GM20000 (cell line): ENCODE measurements around the gene F12.

ENCODE experiments used
- DNase-seq: peaks from one replicate; pipeline ENCODE4 v3.0.0; 2012; ENCODE audit warnings: low spot score
- TF ChIP-seq, protein P1 (sequence below): IDR thresholded peaks from 2 replicates; pipeline ENCODE4 v1.5.1; 2012; ENCODE audit warnings: mild to moderate bottlenecking, control low read depth; ENCODE audit errors: extremely low read depth, missing control alignments

F12 gene

GRCh38 chr5:177438468-177438867, 29.1 kb upstream of the F12 start:
- TF ChIP-seq, protein P1, sequence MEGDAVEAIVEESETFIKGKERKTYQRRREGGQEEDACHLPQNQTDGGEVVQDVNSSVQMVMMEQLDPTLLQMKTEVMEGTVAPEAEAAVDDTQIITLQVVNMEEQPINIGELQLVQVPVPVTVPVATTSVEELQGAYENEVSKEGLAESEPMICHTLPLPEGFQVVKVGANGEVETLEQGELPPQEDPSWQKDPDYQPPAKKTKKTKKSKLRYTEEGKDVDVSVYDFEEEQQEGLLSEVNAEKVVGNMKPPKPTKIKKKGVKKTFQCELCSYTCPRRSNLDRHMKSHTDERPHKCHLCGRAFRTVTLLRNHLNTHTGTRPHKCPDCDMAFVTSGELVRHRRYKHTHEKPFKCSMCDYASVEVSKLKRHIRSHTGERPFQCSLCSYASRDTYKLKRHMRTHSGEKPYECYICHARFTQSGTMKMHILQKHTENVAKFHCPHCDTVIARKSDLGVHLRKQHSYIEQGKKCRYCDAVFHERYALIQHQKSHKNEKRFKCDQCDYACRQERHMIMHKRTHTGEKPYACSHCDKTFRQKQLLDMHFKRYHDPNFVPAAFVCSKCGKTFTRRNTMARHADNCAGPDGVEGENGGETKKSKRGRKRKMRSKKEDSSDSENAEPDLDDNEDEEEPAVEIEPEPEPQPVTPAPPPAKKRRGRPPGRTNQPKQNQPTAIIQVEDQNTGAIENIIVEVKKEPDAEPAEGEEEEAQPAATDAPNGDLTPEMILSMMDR: no peak
- DNase-seq: no peak

GRCh38 chr5:177437623-177438022, 28.3 kb upstream of the F12 start:
- no peak for DNase-seq
- TF ChIP-seq, protein P1: no peak

DNA sequence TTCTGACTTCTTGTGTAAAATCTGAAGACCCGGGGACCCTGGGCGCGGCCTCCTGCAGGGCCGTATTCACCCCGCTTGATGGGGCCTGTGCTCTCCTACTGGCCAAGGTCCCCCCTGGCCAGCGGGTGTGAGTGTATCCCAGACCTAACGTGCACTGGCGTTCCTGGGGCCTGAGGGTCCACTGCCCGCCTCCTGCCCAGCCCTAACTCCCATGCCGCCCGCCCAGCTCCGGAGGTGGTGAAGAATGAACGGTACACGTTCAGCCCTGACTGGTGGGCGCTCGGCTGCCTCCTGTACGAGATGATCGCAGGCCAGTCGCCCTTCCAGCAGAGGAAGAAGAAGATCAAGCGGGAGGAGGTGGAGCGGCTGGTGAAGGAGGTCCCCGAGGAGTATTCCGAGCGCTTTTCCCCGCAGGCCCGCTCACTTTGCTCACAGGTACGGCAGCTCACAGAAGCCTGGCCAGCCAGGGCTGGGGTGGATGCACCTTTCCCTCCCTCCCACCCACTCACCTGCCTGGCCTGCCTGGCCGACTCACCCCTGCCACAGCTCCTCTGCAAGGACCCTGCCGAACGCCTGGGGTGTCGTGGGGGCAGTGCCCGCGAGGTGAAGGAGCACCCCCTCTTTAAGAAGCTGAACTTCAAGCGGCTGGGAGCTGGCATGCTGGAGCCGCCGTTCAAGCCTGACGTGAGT, 26.6 kb upstream of the F12 start:
- TF ChIP-seq, protein P1: no peak
- DNase-seq: no peak

DNA sequence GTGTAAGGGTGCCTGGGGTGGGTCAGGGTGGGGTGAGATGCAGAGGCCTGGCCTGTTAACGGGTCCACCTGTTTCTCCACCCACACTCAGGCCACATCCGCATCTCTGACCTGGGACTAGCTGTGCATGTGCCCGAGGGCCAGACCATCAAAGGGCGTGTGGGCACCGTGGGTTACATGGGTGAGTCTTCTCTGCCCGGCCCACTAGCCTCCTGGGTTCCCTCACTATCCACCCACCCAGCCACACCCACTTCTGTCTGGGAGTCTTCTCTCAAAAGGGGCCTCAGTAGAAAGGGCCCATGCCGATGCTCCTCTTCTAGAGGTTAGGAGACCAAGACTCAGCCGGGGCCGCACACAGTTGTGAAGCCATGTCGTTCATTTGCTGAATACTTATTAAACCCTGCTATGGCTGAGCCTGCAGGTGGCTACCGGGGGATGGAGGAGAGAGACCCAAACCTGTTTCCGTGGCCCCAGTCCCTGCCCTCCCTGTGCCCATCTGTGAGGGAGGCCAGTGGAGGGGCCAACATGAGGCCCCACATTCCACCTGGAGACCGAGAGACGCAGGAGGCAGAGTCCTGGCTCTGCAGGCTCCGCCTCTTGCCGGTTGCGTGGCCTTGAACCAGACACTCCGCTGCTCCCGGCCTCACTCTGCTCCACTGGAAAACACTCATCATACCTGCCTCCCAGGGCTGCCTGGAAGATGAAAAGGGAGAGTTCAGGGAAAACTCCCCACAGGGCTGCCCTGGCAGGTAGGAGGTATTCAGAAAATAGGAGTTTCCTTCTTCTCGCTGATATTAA, 25.8 kb upstream of the F12 start:
- no peak for DNase-seq
- TF ChIP-seq, protein P1: no peak

DNA sequence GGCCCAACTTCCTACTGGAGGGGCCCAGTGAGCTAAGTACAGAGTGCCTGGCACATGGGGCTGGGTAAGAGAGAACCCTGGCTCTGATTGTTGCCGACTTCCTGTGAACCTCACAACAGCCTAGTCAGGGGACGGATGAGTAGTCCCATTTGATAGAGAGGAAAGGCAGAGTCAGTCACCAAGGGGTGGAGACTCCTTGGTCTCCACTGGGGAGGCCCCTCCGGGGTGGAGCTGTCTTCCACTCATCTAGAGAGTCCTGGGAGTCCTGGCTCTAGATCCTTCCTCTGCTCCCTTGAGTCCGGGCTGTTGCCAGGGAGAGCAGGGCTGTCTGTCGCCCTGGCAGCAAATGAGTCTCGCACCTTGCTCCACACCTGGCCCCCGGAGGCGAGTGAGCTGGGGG, 25.1 kb upstream of the F12 start:
- no peak for DNase-seq
- TF ChIP-seq, protein P1: no peak

- TF ChIP-seq, protein P1: no peak
- DNase-seq: no peak
These were observed 24.4 kb upstream of the F12 start for GRCh38 chr5:177433658-177434217.
